Measurements from ENCODE around the gene COL8A2.

COL8A2 gene

DNA sequence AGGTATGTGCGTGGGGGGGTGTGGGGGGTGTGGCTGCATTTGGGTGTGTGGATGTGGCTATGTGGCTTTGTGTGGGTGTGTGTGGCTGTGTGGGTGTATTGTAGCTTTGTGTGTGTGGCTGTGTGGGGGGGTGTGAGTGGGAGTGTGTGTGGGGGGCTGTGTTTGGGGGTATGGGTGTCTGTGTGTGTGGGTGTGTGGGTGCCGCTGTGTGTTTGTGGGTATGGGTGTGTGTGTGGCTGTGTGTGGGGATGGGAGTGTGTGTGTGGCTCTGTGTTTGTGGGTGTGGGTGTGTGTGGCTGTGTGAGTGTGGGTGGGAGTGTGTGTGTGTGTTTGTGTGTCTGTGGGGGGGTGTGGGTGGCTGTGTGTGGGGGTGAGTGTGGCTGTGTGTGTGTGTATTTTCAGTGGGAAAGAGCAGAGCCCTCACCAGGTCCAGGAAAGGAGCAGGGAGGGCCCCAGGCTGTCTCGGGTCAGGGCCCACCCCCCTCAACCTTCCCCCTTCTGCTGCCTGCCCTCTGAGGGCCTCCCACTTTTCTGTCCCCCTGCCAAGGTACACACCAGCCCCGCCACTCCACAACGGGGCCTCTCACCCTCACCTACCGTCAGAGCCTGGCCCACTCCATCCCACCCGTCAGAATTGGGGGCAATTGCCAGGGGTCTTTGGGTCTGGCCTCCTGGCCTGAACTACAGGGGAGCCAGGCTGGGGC lies 1.9 kb upstream of the COL8A2 start:
- Histone ChIP-seq H3K9me3 (ENCODE audit: insufficient read depth, low read depth, low read length) (no peaks in the 10 kb centered on the region), H3K27me3 (ENCODE audit: insufficient read depth, low read length, poor library complexity, severe bottlenecking) (no peaks in the 10 kb centered on the region), H3K4me1 (ENCODE audit: insufficient read depth, low read length, poor library complexity, severe bottlenecking) (no peaks in the 10 kb centered on the region), H3K79me2 (ENCODE audit: insufficient read depth, low read length) (no peaks in the 10 kb centered on the region), H3K36me3 (ENCODE audit: insufficient read depth, low read length) (no peaks in the 10 kb centered on the region), H3K4me3 (ENCODE audit: low read length, poor library complexity, severe bottlenecking) (no peak overlapping the region), H3F3A (ENCODE audit: low read depth) (no peaks in the 10 kb centered on the region), H2AFZ (ENCODE audit: low read length) (no peak overlapping the region), H3K9me2 (replicated peaks; ENCODE audit: low read depth, low read length) (no peaks in the 10 kb centered on the region), H4K20me1 (ENCODE audit: insufficient read depth, low read length, poor library complexity, severe bottlenecking) (no peaks in the 10 kb centered on the region), H3K4me2 (ENCODE audit: low read depth, low read length, poor library complexity, severe bottlenecking) (no peak overlapping the region), H3K9ac (ENCODE audit: low read depth, low read length, poor library complexity, severe bottlenecking) (no peak overlapping the region)
- TF ChIP-seq EZH2phosphoT487 (IDR thresholded peaks at IDR 0.05; ENCODE audit: borderline replicate concordance), result no peak
- TF ChIP-seq, protein P1, sequence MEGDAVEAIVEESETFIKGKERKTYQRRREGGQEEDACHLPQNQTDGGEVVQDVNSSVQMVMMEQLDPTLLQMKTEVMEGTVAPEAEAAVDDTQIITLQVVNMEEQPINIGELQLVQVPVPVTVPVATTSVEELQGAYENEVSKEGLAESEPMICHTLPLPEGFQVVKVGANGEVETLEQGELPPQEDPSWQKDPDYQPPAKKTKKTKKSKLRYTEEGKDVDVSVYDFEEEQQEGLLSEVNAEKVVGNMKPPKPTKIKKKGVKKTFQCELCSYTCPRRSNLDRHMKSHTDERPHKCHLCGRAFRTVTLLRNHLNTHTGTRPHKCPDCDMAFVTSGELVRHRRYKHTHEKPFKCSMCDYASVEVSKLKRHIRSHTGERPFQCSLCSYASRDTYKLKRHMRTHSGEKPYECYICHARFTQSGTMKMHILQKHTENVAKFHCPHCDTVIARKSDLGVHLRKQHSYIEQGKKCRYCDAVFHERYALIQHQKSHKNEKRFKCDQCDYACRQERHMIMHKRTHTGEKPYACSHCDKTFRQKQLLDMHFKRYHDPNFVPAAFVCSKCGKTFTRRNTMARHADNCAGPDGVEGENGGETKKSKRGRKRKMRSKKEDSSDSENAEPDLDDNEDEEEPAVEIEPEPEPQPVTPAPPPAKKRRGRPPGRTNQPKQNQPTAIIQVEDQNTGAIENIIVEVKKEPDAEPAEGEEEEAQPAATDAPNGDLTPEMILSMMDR (conservative IDR thresholded peaks at IDR 0.05; ENCODE audit: low read length), result no peak

GRCh38 chr1:36126005-36126716 lies 1.1 kb upstream of the COL8A2 start:
- H4K20me1 ChIP-seq (ENCODE audit: insufficient read depth, low read length, poor library complexity, severe bottlenecking), result no peaks in the 10 kb centered on the region
- H2AFZ ChIP-seq (ENCODE audit: low read length), result no peak overlapping the region
- H3K4me3 ChIP-seq (ENCODE audit: low read length, poor library complexity, severe bottlenecking), result no peak overlapping the region
- no peaks in the 10 kb centered on the region for H3F3A ChIP-seq (ENCODE audit: low read depth)
- no peak overlapping the region for H3K4me2 ChIP-seq (ENCODE audit: low read depth, low read length, poor library complexity, severe bottlenecking)
- no peaks in the 10 kb centered on the region for H3K27me3 ChIP-seq (ENCODE audit: insufficient read depth, low read length, poor library complexity, severe bottlenecking)
- no peaks in the 10 kb centered on the region for H3K36me3 ChIP-seq (ENCODE audit: insufficient read depth, low read length)
- no peaks in the 10 kb centered on the region for H3K9me3 ChIP-seq (ENCODE audit: insufficient read depth, low read depth, low read length)
- no peaks in the 10 kb centered on the region for H3K9me2 ChIP-seq (replicated peaks; ENCODE audit: low read depth, low read length)
- H3K4me1 ChIP-seq (ENCODE audit: insufficient read depth, low read length, poor library complexity, severe bottlenecking), result no peaks in the 10 kb centered on the region
- TF ChIP-seq EZH2phosphoT487 (IDR thresholded peaks at IDR 0.05; ENCODE audit: borderline replicate concordance), result no peak
- TF ChIP-seq, protein P1 (conservative IDR thresholded peaks at IDR 0.05; ENCODE audit: low read length), result no peak
- no peaks in the 10 kb centered on the region for H3K79me2 ChIP-seq (ENCODE audit: insufficient read depth, low read length)
- H3K9ac ChIP-seq (ENCODE audit: low read depth, low read length, poor library complexity, severe bottlenecking), result no peak overlapping the region

DNA sequence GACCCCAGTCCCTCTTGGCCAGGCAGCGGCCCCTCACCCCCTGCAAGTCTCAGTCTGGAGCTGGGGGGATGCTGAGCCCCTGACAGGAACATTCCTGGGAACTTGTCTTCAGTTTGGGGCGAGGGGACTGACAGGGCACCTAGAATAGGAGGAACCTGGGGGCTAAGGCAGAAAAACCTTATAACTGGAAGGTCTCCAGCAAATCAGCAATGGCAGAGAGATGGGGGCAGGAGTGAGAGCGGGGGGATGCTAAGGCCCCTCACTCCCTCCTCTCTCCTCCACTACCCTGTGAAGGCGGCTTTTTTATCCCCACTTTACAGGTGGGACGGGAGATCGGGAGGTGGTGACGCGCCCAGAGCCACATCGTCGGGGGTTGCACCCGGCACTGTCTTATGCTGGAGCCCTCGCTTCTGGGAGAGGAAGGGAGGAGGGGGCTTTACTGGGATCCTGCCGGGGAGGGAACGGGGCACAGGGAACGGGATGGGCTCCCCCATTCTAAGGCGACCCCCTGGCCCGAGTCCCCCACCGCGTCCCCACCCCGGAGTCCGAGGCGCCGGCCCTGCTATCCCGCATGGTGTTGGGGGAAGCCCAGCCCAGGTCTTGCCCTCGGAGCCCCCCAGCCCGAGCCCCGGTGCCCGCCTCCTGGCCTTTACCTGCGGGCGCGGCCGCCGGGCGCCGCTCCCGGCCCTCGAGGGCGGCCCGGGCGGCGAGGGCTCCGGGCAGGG lies 456 bp downstream of the COL8A2 start:
- Histone ChIP-seq H3K4me2 (ENCODE audit: low read depth, low read length, poor library complexity, severe bottlenecking) (no peak overlapping the region), H3K9me3 (ENCODE audit: insufficient read depth, low read depth, low read length) (no peaks in the 10 kb centered on the region), H3K79me2 (ENCODE audit: insufficient read depth, low read length) (no peaks in the 10 kb centered on the region), H3K9me2 (replicated peaks; ENCODE audit: low read depth, low read length) (no peaks in the 10 kb centered on the region), H3K4me3 (ENCODE audit: low read length, poor library complexity, severe bottlenecking) (no peak overlapping the region), H3K4me1 (ENCODE audit: insufficient read depth, low read length, poor library complexity, severe bottlenecking) (no peaks in the 10 kb centered on the region), H3K9ac (ENCODE audit: low read depth, low read length, poor library complexity, severe bottlenecking) (no peak overlapping the region), H3K36me3 (ENCODE audit: insufficient read depth, low read length) (no peaks in the 10 kb centered on the region), H2AFZ (ENCODE audit: low read length) (no peak overlapping the region), H3K27me3 (ENCODE audit: insufficient read depth, low read length, poor library complexity, severe bottlenecking) (no peaks in the 10 kb centered on the region), H4K20me1 (ENCODE audit: insufficient read depth, low read length, poor library complexity, severe bottlenecking) (no peaks in the 10 kb centered on the region), H3F3A (ENCODE audit: low read depth) (no peaks in the 10 kb centered on the region)
- TF ChIP-seq, protein P1 (conservative IDR thresholded peaks at IDR 0.05; ENCODE audit: low read length), result no peak
- TF ChIP-seq EZH2phosphoT487 (IDR thresholded peaks at IDR 0.05; ENCODE audit: borderline replicate concordance), result no peak
